ENCODE results near the gene BRS3. TPM values are rescaled to one million over a fixed set of nuclear protein-coding genes. Genes with fewer than 3 reads are reported as not detected.

Gene BRS3
- total RNA-seq, 1 donor from 2014 or later, result not detected

DNA sequence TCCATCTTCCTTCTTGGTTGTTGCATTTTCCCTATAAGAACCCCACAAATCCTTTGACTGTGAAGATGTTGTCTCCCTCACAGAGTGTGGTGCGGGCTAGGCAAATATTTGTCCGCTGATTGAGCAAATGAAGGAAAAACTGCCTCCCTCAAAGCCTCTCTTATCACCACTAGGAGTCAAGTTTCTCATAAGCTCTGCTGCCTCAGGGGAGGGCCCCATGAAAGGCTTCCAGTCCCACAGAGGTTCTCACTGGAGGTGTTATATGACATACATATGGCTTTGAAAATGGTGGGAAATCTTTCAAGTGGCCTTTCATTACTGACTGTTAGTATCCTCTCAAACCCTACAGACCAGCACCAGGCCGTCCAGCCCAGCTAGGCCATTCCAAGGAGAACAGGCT is 53.5 kb downstream of the BRS3 start:
- DNase-seq (ENCODE audit: low spot score), result no peak
- Mint-ChIP-seq H3K9me3 (ENCODE audit: low read depth) (peaks cover 3% of the 10 kb centered on the region), H3K27ac (ENCODE audit: unreplicated experiment) (no peak overlapping the region), H3K36me3 (ENCODE audit: low read depth) (no peaks in the 10 kb centered on the region), H3K4me1 (ENCODE audit: low read depth) (no peaks in the 10 kb centered on the region), H3K4me3 (ENCODE audit: unreplicated experiment) (no peak overlapping the region), H3K27me3 (ENCODE audit: low read depth) (peaks cover 2% of the 10 kb centered on the region)
- TF ChIP-seq, protein P1, sequence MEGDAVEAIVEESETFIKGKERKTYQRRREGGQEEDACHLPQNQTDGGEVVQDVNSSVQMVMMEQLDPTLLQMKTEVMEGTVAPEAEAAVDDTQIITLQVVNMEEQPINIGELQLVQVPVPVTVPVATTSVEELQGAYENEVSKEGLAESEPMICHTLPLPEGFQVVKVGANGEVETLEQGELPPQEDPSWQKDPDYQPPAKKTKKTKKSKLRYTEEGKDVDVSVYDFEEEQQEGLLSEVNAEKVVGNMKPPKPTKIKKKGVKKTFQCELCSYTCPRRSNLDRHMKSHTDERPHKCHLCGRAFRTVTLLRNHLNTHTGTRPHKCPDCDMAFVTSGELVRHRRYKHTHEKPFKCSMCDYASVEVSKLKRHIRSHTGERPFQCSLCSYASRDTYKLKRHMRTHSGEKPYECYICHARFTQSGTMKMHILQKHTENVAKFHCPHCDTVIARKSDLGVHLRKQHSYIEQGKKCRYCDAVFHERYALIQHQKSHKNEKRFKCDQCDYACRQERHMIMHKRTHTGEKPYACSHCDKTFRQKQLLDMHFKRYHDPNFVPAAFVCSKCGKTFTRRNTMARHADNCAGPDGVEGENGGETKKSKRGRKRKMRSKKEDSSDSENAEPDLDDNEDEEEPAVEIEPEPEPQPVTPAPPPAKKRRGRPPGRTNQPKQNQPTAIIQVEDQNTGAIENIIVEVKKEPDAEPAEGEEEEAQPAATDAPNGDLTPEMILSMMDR (IDR thresholded peaks at IDR 0.05), result no peak

DNA sequence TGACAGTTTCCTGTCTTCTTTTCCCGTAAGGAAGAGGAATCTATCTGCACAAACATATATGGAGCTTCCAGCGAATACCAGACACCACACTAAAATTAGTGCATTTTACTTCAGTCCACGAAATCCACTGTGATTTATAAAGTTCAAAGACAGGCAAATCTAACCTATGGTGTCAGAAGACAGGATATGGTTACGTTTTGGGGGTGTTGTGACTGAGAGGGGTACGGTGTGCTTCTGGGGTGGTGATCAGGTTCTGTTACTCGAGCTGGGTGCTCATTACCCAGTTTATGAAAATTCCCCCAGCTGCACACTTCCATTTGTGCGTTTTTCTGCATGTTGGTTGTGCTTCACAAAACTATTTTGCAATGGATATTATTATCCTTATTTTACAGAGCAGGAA is 54.5 kb downstream of the BRS3 start:
- Mint-ChIP-seq H3K4me1 (ENCODE audit: low read depth) (no peaks in the 10 kb centered on the region), H3K36me3 (ENCODE audit: low read depth) (no peaks in the 10 kb centered on the region), H3K27ac (ENCODE audit: unreplicated experiment) (no peak overlapping the region), H3K9me3 (ENCODE audit: low read depth) (no peaks in the 10 kb centered on the region), H3K4me3 (ENCODE audit: unreplicated experiment) (no peak overlapping the region), H3K27me3 (ENCODE audit: low read depth) (no peaks in the 10 kb centered on the region)
- DNase-seq (ENCODE audit: low spot score), result no peak
- TF ChIP-seq, protein P1 (IDR thresholded peaks at IDR 0.05), result no peak

Other genes starting within 250 kb of the BRS3 start
- 48.2 to 52.7 TPM (median 50.8 TPM) in 3 replicates for gene MAP7D3, start 236.5 kb upstream of the BRS3 start, total RNA-seq
- gene ADGRG4, start 187.0 kb upstream of the BRS3 start, total RNA-seq, result 0.24 to 0.36 TPM (median 0.30 TPM) in 3 replicates
- gene HTATSF1, start 9.6 kb downstream of the BRS3 start, total RNA-seq, result 28.5 to 39.3 TPM (median 29.4 TPM) in 3 replicates
- gene VGLL1, start 44.3 kb downstream of the BRS3 start, total RNA-seq, result not detected in 3 replicates
- not detected in 3 replicates for gene CD40LG, start 160.2 kb downstream of the BRS3 start, total RNA-seq